AML-193 (cell line): ENCODE measurements around the gene CTBP1.

Source experiments
- DNase-seq, 2 experiments: peaks; one replicate each; lab custom pipeline; 2025; lab: John Stamatoyannopoulos, UW

The CTBP1 gene

DNA sequence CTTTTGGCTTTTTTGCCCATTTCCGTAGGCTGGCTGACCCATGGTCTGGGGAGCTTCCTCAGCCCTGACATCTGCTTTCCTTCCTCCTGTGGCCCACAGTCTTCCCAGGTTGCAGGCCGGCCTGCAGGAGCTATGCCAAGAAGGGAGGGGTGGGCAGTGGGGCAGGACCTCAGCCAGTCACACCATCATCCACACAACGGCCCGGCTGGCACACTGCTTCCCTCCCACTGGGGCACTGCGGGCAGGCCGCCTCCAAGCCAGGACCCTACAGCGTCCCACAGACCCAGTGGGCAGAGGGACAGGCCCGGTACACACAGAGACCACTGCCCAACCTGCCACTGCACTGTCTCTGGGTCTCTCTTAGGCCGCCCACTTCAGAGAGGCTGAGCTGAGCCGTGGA, 38.0 kb downstream of the CTBP1 start:
- DNase-seq = no peak

DNA sequence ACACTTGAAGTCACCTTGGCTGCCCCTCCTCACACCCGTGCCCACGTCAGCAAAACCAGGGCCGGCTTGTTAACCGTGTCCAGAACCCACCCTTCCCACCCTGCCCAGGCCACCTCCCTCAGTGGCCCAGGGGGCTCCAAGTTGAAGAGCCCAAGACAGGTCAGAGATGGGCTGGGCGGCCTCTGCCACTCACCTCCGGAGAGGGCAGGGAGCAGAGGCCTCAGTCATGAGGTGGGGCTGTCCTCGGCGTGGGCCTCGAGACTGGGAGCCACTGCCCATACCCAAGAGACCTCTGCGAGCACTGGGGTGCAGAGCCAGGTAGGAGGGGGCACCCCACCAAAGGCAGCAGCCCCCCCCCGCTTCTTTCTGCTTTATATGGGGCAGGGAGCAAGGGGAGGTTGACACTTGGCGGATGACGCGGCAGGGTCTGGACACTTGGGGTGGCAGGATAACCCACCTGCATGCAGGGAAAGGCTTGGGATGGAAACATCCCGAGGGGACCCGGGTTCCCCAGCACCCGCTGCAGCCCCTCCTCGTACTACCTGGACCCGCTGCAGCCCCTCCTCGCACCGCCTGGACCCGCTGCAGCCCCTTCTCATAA, 38.6 kb downstream of the CTBP1 start:
- no peak for DNase-seq

DNA sequence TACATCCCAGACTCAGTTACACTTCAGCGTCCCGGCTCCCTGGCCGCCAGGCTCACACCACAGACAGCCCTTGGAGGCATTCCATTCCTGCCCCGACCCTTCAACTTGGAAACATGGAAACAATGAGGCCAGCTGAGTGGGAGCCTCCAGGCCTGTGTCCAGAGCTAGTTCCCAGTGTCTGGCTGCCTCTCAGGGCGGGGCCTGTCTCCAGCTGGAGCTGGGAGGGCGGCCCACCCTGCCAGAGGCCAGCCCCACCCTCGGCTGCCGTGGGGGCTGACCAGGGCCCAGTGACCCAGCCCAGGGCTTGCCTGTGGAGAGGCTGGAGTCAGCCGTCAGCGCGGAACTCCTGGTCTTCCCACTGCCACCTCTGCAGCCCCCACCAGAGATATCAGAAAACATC, 39.1 kb downstream of the CTBP1 start:
- no peak for DNase-seq

DNA sequence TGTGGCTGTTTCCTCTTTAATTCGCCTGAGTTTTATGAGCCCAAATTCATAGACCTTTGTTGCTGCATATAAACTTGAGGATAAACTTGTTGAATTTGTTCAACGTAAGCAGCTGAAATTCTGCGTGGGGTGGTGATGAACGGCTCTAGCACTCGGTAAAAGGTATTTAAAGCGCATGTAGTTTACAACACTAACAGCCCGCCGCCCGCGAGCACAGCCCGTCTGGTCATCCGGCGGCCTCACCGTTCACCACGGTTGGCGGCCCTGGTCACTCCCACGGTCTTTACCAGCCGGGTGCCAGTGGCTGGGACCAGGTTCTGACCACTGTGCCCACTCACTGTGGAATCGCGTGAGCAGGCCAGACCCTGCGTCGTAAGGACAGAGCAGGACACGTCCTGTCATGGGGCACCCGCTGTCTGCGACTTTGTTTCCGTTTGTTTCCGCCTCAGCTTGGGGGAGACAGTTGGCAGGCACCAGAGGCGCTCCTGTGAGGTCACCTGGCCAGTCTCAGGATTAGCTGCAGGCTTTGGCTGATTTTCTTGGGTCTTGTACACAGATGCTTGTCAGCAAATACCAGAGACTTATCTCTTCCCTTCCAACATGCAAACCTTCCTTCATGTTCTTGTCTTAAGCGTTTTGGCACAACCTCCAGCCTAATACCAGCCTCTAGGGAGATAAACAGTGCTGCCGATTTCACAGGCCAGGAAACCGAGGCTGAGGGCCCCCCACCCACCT, 39.8 kb downstream of the CTBP1 start:
- DNase-seq = no peak

DNA sequence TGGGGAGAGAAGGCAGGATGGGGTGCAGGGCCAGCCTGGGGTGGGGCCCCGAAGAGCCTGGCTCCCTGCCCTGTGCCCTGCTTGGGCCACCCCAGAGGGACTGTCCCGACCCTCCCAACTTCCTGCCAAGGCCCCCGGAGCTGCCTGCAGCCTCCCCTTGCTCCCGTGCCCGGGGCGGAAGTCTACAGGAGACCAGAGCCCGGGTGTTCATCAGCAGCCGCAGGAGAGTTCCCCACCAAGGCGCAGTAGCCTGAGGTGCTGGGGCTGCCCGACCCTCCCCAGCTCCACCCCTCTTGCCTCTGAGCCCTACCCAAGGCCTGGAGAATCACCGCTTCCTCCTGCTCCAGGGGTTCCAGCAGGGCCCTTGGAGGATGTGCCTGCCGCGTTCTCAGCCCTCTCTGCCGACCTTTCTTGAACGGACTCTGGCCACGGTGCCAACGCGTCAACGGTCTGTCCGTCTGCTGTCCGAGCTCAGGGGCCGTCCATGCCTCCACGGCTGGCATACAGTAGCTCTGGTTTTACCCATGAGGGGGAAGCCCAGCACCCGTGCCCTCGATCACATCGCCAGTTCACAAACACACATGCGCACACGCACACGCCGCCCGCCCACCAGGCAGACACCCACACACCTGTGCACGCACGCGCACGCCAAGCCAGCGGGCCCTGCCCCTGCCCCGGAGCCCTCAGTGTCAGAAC, 40.5 kb downstream of the CTBP1 start:
- no peak for DNase-seq

- no peak for DNase-seq
Observed at GRCh38 chr4:1207603-1208265, 41.2 kb downstream of the CTBP1 start.

DNA sequence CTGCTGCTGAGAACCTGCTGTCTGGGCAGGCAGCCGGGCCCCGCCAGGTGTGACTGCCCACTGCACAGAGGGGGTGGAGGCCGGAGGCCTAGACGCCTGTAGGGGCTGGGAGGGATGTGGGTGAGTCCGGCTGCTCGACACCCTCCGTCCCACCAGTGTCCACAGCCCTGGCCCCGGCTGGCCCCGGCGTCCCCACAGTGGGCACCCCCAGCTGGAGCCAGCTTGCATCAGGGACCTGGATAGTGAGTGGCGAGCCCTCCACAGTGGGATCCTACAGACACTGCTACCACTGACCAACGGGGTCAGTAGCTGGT, 41.8 kb downstream of the CTBP1 start:
- DNase-seq = no peak

DNA sequence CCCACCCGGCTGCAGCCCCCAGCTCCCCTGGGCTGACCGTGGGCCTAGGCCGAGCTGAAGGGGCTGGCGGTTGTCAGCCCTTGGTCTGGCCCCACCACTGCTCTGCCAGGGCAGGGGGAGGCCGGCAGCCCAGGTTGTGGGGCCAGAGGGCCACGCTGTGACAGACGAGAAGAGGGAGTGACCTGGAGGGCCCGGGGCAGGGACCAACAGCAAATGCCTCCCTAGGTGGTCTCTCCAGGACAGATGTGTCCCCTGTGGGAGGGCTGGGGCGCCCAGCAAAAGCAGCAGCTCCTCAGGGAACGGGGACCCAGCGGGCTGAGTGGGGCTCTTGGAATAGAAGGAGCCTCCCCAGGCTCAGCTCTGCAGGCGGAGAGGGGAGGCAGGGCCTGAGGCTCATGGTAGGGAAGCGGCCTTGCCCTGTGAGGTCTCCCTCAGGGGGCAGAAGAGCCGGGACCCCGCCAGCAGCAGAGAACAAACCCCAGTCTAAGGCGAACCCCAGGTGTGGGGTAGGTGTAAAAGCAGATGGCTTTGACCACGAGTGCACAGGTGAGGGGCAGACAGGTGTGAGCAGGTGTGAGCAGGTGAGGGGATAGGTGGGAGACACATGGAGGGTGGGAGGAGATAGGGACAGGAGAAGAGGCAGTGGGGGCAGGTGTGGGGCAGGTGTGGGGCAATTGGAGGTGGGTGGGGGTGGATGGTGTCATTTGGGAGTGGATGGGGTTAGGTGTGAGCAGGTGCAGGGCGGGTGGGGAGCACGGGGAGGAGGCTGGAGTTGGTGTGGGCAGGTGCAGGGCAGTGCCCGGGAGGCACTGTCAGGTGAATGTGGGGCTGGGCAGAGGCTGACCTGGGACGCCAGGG, 42.4 kb downstream of the CTBP1 start:
- DNase-seq = no peak

DNA sequence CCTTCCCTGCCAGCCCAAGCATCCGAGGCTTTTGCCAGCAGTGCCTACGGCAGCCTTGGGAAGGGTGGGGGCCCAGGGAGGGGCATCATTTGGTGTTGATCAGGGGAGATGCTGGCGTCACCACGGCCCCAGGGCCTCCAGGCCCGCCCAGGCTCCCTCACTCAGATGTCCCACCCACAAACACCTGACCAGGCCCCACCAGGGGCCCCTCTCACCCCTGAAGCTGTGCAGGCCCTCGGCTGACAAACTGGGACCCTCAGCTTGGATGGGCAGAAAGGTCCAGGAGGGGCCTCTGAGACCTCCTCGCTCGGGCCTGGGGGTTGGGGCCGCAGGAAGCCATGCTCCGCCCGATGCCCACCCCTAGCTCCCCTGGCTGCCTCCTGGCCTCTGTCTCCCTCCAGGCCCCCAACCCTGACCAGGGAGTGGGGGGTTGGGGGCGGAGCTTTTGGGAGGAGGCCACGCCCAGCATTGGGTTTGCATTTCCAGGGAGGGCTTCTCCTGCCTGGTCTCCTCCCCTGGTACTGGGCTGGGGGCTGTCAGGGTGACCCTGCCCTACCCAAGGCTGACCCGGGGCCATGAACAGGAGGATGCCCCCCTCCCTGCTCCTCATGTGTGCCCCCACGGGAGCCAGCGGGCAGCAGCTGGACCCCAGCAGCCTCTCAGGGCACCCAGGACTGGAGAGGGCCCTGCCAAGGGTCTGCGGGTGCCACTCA, 43.2 kb downstream of the CTBP1 start:
- no peak for DNase-seq

DNA sequence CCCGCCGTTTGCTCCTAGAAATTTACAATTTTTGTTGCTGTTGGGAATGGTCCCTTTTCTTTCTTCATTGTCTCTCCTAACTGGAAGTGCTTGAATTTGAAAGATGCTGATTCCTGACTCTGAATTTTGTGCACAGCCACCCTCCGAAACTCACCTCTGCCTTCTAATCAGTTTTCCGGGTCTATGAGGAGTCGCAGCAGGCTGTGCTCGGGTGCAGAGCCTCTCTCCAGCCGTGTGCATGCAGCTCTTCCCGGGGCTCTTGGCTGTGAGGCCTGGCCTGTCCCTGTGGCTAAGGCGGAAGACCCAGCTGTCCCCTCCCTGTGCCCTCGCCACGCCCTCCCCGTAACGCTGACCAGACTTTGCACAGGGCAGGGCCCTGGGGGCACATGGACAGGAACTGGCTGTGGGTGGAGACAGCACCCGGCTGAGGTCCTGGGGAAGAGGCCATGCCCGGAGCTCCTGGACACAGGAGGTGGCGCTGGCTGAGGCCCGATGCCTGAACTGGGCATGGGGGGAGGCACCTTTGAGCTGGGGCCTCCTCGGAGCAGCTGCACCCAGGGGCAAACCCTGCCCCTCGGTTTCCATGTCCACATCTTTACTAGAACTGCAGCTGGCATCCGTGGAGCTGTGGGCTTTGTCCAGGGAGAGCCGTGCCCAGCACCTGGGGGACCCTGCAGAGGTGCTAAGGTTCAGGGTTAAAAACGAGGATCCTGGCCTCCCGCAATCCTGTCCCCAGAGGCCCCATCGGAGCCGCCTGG, 43.9 kb downstream of the CTBP1 start:
- no peak for DNase-seq

DNA sequence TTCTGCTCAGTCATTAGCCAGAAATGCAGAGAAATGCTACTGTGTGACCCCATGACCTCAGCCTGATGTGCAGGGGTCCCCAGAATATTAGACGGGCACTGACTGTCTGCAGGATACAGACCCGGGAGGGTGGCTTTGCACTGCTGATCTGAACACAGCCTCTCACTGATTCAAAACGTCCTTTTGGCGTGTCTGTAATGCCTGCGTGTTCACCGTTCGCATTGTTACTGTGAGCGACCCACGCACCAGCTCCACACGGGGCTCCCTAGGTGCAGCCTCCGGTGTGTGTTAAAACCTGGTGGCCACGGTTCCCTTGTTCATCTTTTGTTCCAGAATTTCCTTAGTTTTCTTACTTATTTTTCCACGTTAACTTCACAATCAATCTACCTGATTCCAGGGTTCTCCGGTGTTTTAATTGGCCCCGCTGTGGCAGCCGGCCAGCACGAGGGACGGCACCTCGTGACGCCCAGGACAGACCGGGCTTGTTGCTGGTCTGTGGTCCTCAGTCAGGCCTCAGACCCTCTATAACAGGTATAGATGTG, 44.6 kb downstream of the CTBP1 start:
- no peak for DNase-seq

DNA sequence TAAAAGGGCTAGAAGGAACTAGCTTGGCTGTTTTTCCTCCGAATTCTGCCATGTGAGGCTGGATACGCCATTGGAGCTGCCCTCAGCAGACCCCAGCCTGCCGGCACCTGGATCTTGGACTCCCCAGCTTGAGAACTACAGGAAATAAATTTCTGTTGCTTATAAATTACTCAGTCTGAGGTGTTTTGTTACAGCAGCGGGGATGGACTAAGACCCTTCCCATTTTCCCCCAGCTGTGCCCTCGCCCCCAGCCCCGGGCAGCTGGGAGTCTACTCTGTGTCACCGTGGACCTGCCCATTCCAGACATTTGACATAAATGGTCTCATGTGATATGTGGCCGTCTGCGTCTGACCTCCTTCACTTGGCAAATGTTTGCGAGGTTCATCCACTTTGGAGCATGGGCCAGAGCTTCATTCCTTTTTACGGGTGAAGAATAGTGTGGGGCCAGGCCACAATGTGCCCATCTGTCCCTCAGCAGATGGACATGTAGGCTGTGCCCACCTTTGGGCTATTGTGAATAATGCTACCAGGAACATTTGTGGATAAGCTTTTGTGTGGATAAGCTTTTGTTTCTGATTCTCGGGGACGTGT, 45.8 kb downstream of the CTBP1 start:
- no peak for DNase-seq

GRCh38 chr4:1202526-1203011, 46.4 kb downstream of the CTBP1 start:
- no peak for DNase-seq

DNA sequence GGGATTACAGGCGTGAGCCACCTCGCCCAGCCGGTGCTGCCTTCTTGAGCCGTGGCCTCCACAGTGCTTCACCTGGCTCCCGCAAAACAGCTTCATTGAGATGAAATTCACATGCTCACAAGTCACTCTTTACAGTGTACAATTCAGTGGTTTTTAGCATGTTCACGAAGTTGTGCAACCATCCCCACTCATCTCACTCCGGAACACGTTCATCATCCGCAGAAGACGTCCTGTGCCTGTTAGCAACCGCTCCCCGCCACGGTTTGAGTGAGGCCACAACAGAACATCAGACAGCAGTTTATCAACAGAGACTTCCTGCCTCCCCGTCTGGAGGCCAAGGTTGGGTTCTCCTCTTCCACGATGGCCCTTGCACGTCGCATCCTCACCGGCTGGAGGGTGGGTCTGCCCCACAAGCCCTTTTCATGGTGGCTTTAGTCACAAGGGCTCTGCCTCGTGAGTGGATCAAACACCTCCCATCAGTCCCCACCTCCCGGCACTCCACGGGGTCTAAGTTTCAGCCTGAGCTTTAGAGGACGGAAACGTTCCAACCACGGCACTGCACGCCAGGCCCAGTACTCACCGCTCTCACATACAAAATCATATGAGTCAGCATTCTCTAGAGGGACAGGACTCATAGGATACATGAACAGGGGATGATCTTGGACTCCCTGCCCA, 46.9 kb downstream of the CTBP1 start:
- DNase-seq = peak; percentile 79 to 81

- peak; percentile 50 to 60 for DNase-seq
Observed at GRCh38 chr4:1200425-1201035, 48.4 kb downstream of the CTBP1 start.

DNA sequence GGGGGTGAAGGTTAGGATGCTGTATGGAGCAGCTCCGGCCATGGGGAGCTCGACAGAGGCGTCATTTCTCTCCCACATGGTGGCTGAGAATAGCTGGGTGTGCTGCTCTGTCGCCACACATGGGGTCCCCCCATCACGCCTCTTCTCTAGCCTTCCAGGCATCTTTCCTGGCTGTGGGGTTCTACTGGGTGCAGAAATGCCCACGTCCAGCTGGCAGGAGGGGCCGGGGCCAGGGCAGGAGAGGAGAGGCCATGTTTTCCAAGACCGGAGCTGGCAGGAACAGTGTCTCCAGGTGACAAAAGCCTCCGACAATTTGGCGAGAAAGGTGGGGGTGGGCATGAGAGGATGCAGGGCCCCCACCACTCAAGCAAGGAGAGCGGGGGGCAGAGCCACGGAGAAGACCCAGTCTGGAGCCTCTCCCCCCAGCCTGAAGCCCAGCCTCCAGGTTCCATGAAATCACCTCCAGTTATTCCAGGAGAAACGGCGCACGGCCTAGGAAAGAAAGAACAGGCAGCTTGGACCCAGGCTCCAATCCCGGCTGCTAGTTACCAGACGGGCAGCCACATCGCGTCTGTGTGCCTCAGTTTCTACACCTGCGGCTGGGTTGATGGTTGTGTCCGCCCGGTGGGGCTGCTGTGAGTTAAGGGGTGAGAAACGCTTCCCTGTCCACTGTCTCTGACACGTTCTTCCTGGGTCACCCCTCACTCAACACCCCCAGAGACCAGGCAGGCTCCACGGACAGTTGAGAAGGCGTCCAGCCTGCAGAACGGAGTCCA, 49.2 kb downstream of the CTBP1 start:
- DNase-seq = no peak

- DNase-seq = no peak
Observed at GRCh38 chr4:1198098-1198844, 50.7 kb downstream of the CTBP1 start.
